ENCODE data around the gene ARHGAP26.

The ARHGAP26 gene

DNA sequence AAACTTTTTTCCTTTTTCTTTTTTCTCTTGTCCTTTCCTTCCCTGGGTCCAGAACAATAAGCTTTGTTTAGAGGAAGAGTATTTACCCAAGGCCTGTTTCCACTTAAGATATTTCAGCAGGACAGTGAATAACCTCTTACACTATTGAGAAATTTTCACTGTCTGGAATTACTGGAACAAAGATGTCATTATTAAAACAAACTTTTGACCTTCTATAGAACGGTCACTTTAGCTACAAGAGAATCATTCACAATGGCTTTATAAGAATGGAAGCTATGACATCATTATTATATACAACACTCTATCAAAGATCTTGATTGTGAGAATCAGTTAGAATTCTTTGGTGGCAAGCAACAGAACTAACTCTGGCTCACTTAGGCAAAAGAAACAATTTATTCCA lies 22.0 kb upstream of the ARHGAP26 start:
- Histone ChIP-seq H3K27ac (ENCODE audit: low read depth, low read length, poor library complexity, severe bottlenecking) (no peak overlapping the region), H3K9ac (ENCODE audit: low read length) (no peak overlapping the region), H3K9me2 (ENCODE audit: low read depth, low read length) (no peaks in the 10 kb centered on the region), H3K4me3 (ENCODE audit: low read depth, low read length, poor library complexity, severe bottlenecking) (no peak overlapping the region), H3K4me1 (ENCODE audit: insufficient read depth, low read length, severe bottlenecking) (no peaks in the 10 kb centered on the region), H3K27me3 (ENCODE audit: insufficient read depth, low read length) (no peaks in the 10 kb centered on the region), H4K20me1 (ENCODE audit: insufficient read depth, low read length) (no peaks in the 10 kb centered on the region), H3F3A (ENCODE audit: insufficient read depth, low read length) (no peaks in the 10 kb centered on the region), H3K4me2 (ENCODE audit: low read length) (no peak overlapping the region), H2AFZ (ENCODE audit: low read length) (no peak overlapping the region), H3K79me2 (ENCODE audit: insufficient read depth, low read length) (no peaks in the 10 kb centered on the region), H3K9me3 (ENCODE audit: low read length) (no peaks in the 10 kb centered on the region), H3K36me3 (ENCODE audit: insufficient read depth, low read length) (no peaks in the 10 kb centered on the region)
- TF ChIP-seq, protein P1, sequence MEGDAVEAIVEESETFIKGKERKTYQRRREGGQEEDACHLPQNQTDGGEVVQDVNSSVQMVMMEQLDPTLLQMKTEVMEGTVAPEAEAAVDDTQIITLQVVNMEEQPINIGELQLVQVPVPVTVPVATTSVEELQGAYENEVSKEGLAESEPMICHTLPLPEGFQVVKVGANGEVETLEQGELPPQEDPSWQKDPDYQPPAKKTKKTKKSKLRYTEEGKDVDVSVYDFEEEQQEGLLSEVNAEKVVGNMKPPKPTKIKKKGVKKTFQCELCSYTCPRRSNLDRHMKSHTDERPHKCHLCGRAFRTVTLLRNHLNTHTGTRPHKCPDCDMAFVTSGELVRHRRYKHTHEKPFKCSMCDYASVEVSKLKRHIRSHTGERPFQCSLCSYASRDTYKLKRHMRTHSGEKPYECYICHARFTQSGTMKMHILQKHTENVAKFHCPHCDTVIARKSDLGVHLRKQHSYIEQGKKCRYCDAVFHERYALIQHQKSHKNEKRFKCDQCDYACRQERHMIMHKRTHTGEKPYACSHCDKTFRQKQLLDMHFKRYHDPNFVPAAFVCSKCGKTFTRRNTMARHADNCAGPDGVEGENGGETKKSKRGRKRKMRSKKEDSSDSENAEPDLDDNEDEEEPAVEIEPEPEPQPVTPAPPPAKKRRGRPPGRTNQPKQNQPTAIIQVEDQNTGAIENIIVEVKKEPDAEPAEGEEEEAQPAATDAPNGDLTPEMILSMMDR (IDR thresholded peaks at IDR 0.05; ENCODE audit: low read length): no peak
- no peak for TF ChIP-seq EZH2 (IDR thresholded peaks at IDR 0.05; ENCODE audit: borderline replicate concordance, low read length)

DNA sequence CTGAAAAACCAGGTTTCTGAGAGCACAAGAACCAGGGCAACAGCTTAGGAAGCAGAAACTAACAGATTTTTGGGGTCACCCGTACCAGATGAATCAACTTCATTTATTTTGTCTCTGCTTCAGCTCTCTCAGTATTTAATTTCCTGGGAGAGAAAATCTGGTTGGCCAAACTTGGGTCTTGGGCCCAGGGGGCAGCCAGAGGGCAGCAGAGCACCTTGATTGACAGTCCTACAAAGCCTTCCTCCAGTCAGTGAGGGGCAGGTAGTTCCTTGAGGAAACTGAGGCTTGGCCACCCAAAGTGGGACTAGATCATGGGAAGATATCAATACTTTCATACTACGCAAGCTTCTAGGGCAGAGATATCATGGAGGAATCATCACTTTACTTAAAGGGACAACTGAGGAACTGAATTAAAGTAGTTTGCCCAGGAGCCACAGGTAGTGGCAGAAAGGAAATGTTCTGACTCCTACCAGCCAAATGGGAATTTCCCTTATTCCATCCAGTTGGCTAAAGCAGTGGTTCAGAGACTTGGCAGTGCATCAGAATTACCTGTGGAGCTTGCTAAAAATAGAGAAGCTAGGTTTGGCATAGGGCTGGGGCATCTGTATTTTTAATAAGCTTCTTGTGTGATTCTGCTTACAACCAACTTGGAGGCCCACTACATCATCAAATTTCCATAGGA lies 21.5 kb upstream of the ARHGAP26 start:
- H4K20me1 ChIP-seq (ENCODE audit: insufficient read depth, low read length): no peaks in the 10 kb centered on the region
- no peaks in the 10 kb centered on the region for H3F3A ChIP-seq (ENCODE audit: insufficient read depth, low read length)
- H3K4me2 ChIP-seq (ENCODE audit: low read length): no peak overlapping the region
- no peaks in the 10 kb centered on the region for H3K9me3 ChIP-seq (ENCODE audit: low read length)
- H3K9ac ChIP-seq (ENCODE audit: low read length): no peak overlapping the region
- H3K4me3 ChIP-seq (ENCODE audit: low read depth, low read length, poor library complexity, severe bottlenecking): no peak overlapping the region
- TF ChIP-seq, protein P1 (IDR thresholded peaks at IDR 0.05; ENCODE audit: low read length): peak; percentile 64
- no peak for TF ChIP-seq EZH2 (IDR thresholded peaks at IDR 0.05; ENCODE audit: borderline replicate concordance, low read length)
- H2AFZ ChIP-seq (ENCODE audit: low read length): no peak overlapping the region
- no peaks in the 10 kb centered on the region for H3K27me3 ChIP-seq (ENCODE audit: insufficient read depth, low read length)
- no peak overlapping the region for H3K27ac ChIP-seq (ENCODE audit: low read depth, low read length, poor library complexity, severe bottlenecking)
- no peaks in the 10 kb centered on the region for H3K9me2 ChIP-seq (ENCODE audit: low read depth, low read length)
- H3K79me2 ChIP-seq (ENCODE audit: insufficient read depth, low read length): no peaks in the 10 kb centered on the region
- H3K36me3 ChIP-seq (ENCODE audit: insufficient read depth, low read length): no peaks in the 10 kb centered on the region
- no peaks in the 10 kb centered on the region for H3K4me1 ChIP-seq (ENCODE audit: insufficient read depth, low read length, severe bottlenecking)

DNA sequence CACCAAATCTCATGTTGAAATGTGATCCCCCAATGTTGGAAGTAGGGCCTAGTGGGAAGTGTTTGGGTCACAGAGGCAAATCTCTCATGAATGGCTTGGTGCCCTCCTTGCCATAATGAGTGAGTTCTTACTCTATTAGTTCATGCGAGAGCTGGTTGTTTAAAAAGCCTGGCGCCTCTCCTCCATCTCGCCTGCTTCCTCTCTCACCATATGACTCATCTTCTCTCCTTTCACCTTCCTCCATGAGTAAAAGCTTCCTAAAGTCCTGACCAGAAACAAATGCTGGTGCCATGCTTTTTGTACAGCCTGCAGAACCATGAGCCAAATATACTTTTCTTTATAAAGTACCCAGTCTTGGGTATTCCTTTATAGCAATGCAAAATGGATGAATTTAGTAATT lies 20.9 kb upstream of the ARHGAP26 start:
- Histone ChIP-seq H3K27ac (ENCODE audit: low read depth, low read length, poor library complexity, severe bottlenecking) (no peak overlapping the region), H2AFZ (ENCODE audit: low read length) (no peak overlapping the region)

More for the DNA sequence above, 20.9 kb upstream of the ARHGAP26 start:
- no peaks in the 10 kb centered on the region for H3K9me2 ChIP-seq (ENCODE audit: low read depth, low read length)
- H3K9me3 ChIP-seq (ENCODE audit: low read length): no peaks in the 10 kb centered on the region
- no peaks in the 10 kb centered on the region for H3F3A ChIP-seq (ENCODE audit: insufficient read depth, low read length)
- no peaks in the 10 kb centered on the region for H3K36me3 ChIP-seq (ENCODE audit: insufficient read depth, low read length)
- H3K9ac ChIP-seq (ENCODE audit: low read length): no peak overlapping the region
- no peaks in the 10 kb centered on the region for H4K20me1 ChIP-seq (ENCODE audit: insufficient read depth, low read length)
- no peaks in the 10 kb centered on the region for H3K27me3 ChIP-seq (ENCODE audit: insufficient read depth, low read length)
- no peaks in the 10 kb centered on the region for H3K4me1 ChIP-seq (ENCODE audit: insufficient read depth, low read length, severe bottlenecking)
- no peak overlapping the region for H3K4me2 ChIP-seq (ENCODE audit: low read length)
- H3K4me3 ChIP-seq (ENCODE audit: low read depth, low read length, poor library complexity, severe bottlenecking): no peak overlapping the region
- TF ChIP-seq, protein P1 (IDR thresholded peaks at IDR 0.05; ENCODE audit: low read length): no peak
- no peak for TF ChIP-seq EZH2 (IDR thresholded peaks at IDR 0.05; ENCODE audit: borderline replicate concordance, low read length)
- H3K79me2 ChIP-seq (ENCODE audit: insufficient read depth, low read length): no peaks in the 10 kb centered on the region
